PFSK-1 (cell line): ENCODE results near the gene PSMA8.

Experiments used
- REST ChIP-seq, 2 experiments: IDR thresholded peaks; 2 replicates each; pipeline versions ENCODE4 v1.6.1 to v1.8.0; 2011 to 2012; ENCODE audit warnings: low read depth in 2 of 2, low read length in 2 of 2, control low read depth in 1 of 2, inconsistent platforms in 1 of 2, mild to moderate bottlenecking in 1 of 2, moderate library complexity in 1 of 2; ENCODE audit not compliant: insufficient read depth in 1 of 2
- SIN3A ChIP-seq: IDR thresholded peaks from 2 replicates; pipeline ENCODE4 v1.6.1; 2012; ENCODE audit warnings: mild to moderate bottlenecking, low read length, moderate library complexity, borderline replicate concordance; ENCODE audit not compliant: insufficient read depth

- TF ChIP-seq REST (IDR thresholded peaks at IDR 0.05; ENCODE audit: insufficient read depth in 1 of 2, low read depth in 2 of 2, low read length in 2 of 2): no peak
- no peak for TF ChIP-seq SIN3A
Observed at GRCh38 chr18:26208977-26209376, 75.3 kb downstream of the PSMA8 start.
